Skeletal muscle satellite cell (primary cell): Measurements from ENCODE around the gene PROM1.

Source experiments
- H3K27me3 ChIP-seq: 2 replicates; pipeline ENCODE4 v1.7.0; 2013; ENCODE audit warnings: low read length; ENCODE audit not compliant: control insufficient read depth, insufficient read depth
- H3K36me3 ChIP-seq: 2 replicates; pipeline ENCODE4 v1.7.0; 2013; ENCODE audit warnings: mild to moderate bottlenecking, control low read depth, low read length; ENCODE audit not compliant: insufficient read depth
- H3K4me1 ChIP-seq: 2 replicates; pipeline ENCODE4 v1.7.0; 2013; ENCODE audit warnings: low read length; ENCODE audit not compliant: control insufficient read depth, insufficient read depth
- H3K4me2 ChIP-seq: 2 replicates; pipeline ENCODE4 v1.7.0; 2013; ENCODE audit warnings: mild to moderate bottlenecking, low read length
- H3K4me3 ChIP-seq: 2 replicates; pipeline ENCODE4 v1.7.0; 2013; ENCODE audit warnings: low read length
- H3K9ac ChIP-seq: 2 replicates; pipeline ENCODE4 v1.7.0; 2013; ENCODE audit warnings: mild to moderate bottlenecking, low read depth, low read length, moderate library complexity
- H3K9me3 ChIP-seq: replicated peaks from 2 replicates; pipeline ENCODE4 v1.7.0; 2013; ENCODE audit warnings: mild to moderate bottlenecking, control low read depth, low read length

The PROM1 gene

DNA sequence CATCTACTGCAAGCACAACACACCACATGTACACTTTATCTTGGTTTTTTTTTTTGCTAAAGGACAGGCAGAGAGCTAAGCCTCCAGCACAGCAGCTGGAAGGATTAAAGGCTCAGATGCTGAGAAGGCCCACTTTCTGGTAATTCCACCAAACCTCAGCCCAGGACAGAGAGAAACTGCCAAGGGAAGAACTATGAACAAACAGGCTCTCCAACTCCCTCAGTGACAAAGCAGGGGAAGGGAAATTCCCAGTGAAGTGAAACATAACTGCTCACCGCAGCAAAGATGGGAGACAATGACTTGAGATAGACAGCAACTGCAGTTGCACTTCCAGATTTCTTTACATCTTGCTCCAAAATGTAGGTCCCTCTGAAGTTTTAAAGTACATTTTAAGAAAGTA is 4.8 kb downstream of the PROM1 start:
- peaks cover 65% of the 10 kb centered on the region for H3K27me3 ChIP-seq
- H3K4me3 ChIP-seq = no peak overlapping the region
- H3K9me3 ChIP-seq = no peaks in the 10 kb centered on the region
- no peak overlapping the region for H3K4me2 ChIP-seq
- H3K4me1 ChIP-seq = peaks cover 9% of the 10 kb centered on the region
- no peaks in the 10 kb centered on the region for H3K36me3 ChIP-seq
- no peak overlapping the region for H3K9ac ChIP-seq

DNA sequence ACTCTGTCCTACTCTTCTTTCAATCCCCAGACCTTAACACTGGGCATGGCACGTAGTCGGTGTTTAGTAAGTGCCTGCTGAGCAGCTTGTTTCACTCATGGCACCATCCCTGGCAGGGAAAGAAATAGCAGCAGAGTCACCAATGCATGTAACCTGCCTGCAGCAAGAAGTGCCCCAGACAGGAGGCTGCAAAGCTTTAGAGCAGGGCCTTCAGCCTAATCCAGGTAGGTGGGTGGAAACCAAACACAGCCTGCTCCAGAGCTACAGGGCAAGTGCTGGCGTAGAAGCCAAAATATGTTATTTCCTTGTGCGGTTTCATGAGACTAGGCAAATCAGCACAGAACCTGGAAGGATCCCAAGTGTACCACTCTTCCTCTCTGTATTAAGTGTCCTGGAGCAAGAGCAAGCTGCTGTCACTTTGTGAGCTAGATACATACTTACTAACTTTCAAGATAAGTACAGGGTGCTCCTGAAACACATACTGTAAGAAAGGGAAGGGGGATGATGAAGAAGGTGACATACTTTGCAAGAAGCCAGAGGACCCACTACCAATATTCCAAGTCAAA is 5.5 kb downstream of the PROM1 start:
- Histone ChIP-seq H3K27me3 (peaks cover 62% of the 10 kb centered on the region), H3K4me3 (no peak overlapping the region), H3K36me3 (no peaks in the 10 kb centered on the region)

DNA sequence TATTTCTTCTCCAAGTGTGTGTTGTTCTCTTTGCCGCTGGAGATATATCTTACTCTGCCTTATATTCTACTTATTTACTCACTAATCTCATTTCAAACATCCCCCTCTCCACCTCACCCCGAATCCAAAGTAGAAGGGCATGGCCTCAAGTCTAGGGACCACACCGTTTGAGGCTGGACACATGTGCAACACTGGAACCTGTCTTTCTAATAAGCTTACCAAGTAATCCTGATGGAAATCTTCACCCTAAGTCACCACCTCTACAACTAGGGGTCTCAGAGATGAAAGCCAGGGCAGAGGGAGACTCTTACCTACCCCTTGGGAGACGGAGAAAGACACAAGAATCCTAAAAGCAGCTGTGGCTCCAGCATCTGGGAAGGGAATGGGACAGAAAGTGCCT is 6.0 kb downstream of the PROM1 start:
- Histone ChIP-seq H3K4me3 (no peak overlapping the region), H3K4me2 (no peak overlapping the region), H3K9ac (no peak overlapping the region), H3K27me3 (peaks cover 62% of the 10 kb centered on the region), H3K4me1 (peaks cover 6% of the 10 kb centered on the region), H3K9me3 (no peaks in the 10 kb centered on the region), H3K36me3 (no peaks in the 10 kb centered on the region)

More for the DNA sequence above, 5.5 kb downstream of the PROM1 start:
- Histone ChIP-seq H3K9ac (no peak overlapping the region), H3K4me2 (no peak overlapping the region), H3K4me1 (peaks cover 9% of the 10 kb centered on the region), H3K9me3 (no peaks in the 10 kb centered on the region)

DNA sequence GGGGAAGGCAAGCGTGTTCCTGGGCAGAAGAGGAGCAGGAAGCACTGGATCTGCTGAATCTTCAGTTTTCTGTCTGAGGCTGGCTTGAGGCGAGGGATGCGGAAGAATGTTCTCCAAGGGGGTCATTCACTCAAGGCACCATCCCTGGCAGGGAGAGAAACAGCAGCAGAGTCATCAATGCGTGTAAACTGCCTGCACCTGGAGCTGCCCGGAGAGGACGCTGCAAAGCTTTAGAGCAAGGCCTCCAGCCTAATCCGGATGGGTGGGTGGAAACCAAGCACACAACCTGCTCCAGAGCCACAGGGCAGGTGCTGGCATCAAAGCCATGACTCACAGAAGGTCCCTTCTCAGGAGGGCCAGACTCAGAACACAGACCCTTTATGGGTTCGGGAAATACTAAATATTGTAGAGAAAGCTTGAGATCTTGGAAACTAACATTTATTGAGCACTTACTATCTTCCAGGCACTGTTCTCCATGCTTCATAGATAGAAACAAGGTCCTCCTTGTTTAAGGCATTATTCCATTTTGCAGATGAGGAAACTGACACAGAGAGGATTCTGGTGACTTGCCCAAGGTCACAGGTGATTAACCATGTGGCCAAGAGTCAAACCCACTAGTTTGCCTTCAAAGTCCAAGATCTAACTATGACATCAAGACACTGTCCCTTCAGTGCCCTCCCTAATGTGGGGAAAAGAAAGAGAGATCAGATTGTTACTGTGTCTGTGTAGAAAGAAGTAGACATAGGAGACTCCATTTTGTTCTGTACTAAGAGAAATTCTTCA is 7.7 kb downstream of the PROM1 start:
- Histone ChIP-seq H3K4me1 (no peaks in the 10 kb centered on the region), H3K4me3 (no peak overlapping the region), H3K36me3 (no peaks in the 10 kb centered on the region), H3K9me3 (no peaks in the 10 kb centered on the region), H3K27me3 (peaks cover 60% of the 10 kb centered on the region), H3K9ac (no peak overlapping the region), H3K4me2 (no peak overlapping the region)

DNA sequence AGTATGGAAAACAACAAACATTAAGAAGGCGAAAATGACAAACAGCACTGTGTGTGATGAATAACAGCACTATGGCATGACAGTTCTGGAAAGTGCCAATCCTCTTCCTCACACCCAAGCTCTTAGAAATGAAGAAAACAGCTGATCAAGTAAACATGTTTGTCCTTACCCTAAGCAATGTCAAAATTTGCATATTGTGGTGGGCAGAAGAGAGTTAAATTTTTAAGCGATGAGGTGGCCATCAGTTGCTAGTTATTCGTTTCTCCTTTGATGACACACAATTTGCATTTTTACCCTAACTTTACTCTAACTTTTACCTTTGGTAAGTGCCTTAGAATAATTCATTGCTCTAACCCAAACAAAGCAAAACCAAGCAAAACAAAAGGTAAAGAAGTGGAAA is 8.8 kb downstream of the PROM1 start:
- Histone ChIP-seq H3K4me1 (no peaks in the 10 kb centered on the region), H3K4me2 (no peak overlapping the region), H3K36me3 (no peaks in the 10 kb centered on the region), H3K9me3 (no peaks in the 10 kb centered on the region), H3K9ac (no peak overlapping the region), H3K4me3 (no peak overlapping the region), H3K27me3 (peaks cover 65% of the 10 kb centered on the region)

DNA sequence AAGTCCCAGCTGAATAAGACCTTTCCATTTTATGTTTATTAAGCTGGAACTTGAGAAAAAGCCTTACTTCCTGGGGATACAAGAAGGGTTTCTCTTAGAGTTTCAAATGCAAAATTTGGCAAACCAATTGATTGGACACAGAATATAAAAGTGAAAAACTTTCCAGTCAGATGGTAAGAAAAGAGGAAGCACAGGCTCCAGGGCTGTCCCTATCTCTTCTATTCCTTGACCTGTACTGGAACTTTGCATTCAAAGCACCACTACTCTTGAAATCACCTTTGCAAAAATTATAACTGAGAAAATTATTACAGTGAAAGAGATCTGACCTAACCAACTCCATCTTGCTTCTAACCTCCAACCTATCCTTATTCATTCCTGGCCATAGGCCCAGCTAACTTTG is 11.7 kb downstream of the PROM1 start:
- Histone ChIP-seq H3K36me3 (no peaks in the 10 kb centered on the region), H3K27me3 (peaks cover 49% of the 10 kb centered on the region), H3K4me2 (no peak overlapping the region), H3K4me1 (no peaks in the 10 kb centered on the region), H3K4me3 (no peak overlapping the region), H3K9me3 (no peaks in the 10 kb centered on the region), H3K9ac (no peak overlapping the region)

DNA sequence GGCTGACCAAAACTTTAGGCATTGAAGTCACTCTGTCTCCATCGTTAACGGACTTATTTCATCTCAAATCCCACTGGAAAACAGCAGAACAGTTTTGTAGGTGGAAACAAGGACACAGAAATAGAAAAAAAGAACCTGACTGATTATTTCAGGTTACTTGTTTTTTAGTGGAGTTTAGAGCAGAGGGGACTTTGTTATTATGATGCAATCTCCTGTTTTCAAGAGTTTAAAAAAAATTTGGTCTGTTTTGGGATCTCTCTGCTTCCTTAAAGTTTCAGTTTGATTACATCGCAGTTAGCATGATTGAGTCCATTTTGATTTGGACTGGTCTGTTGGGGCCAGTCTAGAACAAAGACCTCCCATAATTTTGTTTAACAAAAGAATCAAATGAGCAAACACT is 13.6 kb downstream of the PROM1 start:
- no peak overlapping the region for H3K4me2 ChIP-seq
- no peak overlapping the region for H3K9ac ChIP-seq
- no peak overlapping the region for H3K4me3 ChIP-seq
- peaks cover 37% of the 10 kb centered on the region for H3K27me3 ChIP-seq
- no peaks in the 10 kb centered on the region for H3K4me1 ChIP-seq
- H3K9me3 ChIP-seq = no peaks in the 10 kb centered on the region
- no peaks in the 10 kb centered on the region for H3K36me3 ChIP-seq

DNA sequence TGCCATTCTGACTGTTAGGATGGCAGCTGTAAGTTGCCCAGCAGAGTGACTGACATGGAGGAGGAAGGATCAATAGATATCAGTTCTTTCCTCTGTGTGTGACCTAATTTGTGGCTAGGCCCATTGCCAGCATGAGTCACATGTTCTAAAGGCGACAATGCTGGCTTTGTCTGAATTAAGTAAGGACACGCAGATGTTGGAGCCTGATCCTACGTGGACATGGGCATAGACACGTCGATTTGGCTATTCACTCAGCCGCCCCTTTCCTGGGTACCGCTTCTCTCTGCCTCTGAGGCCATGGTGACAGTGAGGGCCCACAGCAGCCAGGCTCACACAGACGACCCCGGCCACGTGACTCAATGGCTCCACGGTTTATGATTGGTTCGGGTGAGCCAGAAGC is 16.3 kb downstream of the PROM1 start:
- Histone ChIP-seq H3K9me3 (no peaks in the 10 kb centered on the region), H3K27me3 (peaks cover 19% of the 10 kb centered on the region), H3K4me3 (no peak overlapping the region), H3K4me2 (no peak overlapping the region), H3K36me3 (no peaks in the 10 kb centered on the region), H3K4me1 (no peaks in the 10 kb centered on the region), H3K9ac (no peak overlapping the region)

DNA sequence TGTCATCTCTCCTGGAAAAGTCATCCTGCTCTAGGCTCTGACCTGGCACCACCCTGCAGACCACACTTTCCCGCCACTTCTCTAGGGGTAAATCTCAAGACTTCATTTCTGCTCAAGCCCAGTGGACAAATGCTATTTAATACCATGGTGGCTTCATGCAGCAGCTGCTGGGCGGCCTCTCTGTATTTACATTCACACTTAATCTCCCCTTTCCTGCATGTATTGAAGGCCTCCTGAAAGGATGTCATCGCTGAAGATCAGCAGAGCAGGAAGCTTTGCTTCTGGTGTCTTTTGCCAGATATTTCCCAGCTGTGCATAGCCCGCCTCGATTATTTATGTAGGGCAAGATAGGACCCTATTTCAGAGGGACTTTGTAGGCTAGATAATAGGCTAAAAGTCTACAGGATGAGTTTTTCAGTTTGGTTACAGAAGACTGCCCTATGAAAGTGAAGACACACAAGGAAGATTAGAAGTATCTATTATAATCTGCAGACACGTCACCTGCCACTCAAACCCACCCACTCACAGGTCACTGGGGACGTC is 17.2 kb downstream of the PROM1 start:
- Histone ChIP-seq H3K4me3 (no peak overlapping the region), H3K4me1 (no peaks in the 10 kb centered on the region), H3K4me2 (no peak overlapping the region), H3K9ac (no peak overlapping the region), H3K9me3 (no peaks in the 10 kb centered on the region), H3K36me3 (no peaks in the 10 kb centered on the region), H3K27me3 (peaks cover 13% of the 10 kb centered on the region)

DNA sequence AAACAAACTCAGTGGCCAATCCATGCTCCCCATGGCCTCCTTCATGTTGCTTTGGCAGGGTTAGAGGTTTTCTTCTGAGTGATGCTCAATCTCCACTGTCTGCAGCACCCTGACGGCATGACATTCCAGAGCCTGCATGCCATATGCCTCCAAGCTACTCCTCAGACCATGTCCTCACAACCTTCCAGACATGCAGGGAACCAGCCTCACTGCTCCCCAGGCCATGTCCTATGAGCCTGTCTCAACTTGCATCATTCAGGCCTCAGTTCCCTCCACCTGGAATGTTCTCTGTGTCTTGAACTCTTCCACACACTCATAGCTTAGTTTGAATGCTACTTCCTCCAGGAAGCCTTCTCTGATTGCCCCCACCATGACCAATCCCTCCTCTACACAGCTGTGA is 18.8 kb downstream of the PROM1 start:
- Histone ChIP-seq H3K4me3 (no peak overlapping the region), H3K4me1 (no peaks in the 10 kb centered on the region), H3K4me2 (no peak overlapping the region), H3K9ac (no peak overlapping the region), H3K27me3 (no peaks in the 10 kb centered on the region), H3K9me3 (no peaks in the 10 kb centered on the region), H3K36me3 (no peaks in the 10 kb centered on the region)

DNA sequence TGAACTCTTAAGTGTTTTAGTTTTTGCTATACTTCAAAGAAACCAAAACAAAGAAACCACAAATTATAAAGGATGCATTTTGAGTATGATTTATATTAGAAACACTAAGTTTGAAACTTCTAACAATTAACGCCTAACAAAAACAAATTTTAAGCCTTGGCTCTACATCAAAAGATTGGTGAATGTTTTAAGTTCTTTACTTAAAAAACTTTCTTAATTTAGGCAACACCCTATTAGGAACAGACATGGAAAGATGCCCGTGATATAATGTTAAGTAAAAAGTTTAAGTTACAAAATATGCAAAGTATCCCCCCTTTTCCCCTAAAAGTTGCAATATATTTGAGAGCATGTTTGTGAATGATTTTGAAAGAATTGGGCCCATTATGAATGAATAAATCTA is 21.2 kb downstream of the PROM1 start:
- H3K4me3 ChIP-seq = no peak overlapping the region
- no peaks in the 10 kb centered on the region for H3K36me3 ChIP-seq
- no peaks in the 10 kb centered on the region for H3K4me1 ChIP-seq
- no peak overlapping the region for H3K9ac ChIP-seq
- peaks cover 11% of the 10 kb centered on the region for H3K27me3 ChIP-seq
- no peak overlapping the region for H3K4me2 ChIP-seq
- no peaks in the 10 kb centered on the region for H3K9me3 ChIP-seq
